NT2/D1 (cell line): ENCODE results near the gene ATRAID.
A peak's percentile ranks its signal among the peaks of the same experiment; 100 is the strongest.

Experiments
- DNase-seq: peaks from one replicate; pipeline ENCODE4 v3.0.0-alpha.2; 2011; ENCODE audit warnings: low read depth, low spot score
- H3K27me3 ChIP-seq: 2 replicates; pipeline ENCODE4 v1.6.0; 2011; ENCODE audit warnings: mild to moderate bottlenecking; ENCODE audit not compliant: insufficient read length, insufficient read depth
- H3K36me3 ChIP-seq: 2 replicates; pipeline ENCODE4 v1.6.1; 2011; ENCODE audit warnings: mild to moderate bottlenecking, low read length, mixed read lengths; ENCODE audit not compliant: insufficient read depth, insufficient read length
- H3K4me1 ChIP-seq: 2 replicates; pipeline ENCODE4 v1.5.1; 2011; ENCODE audit not compliant: insufficient read depth, insufficient read length
- H3K4me3 ChIP-seq: 2 replicates; pipeline ENCODE4 v1.5.1; 2011; ENCODE audit warnings: low read depth; ENCODE audit not compliant: insufficient read length
- H3K9ac ChIP-seq: 2 replicates; pipeline ENCODE4 v1.6.0; 2011; ENCODE audit warnings: low read depth; ENCODE audit not compliant: insufficient read length
- H3K9me3 ChIP-seq: 2 replicates; pipeline ENCODE4 v1.5.1; 2011; ENCODE audit warnings: mild to moderate bottlenecking, low read length; ENCODE audit not compliant: insufficient read depth
- SUZ12 ChIP-seq: IDR thresholded peaks from 2 replicates; pipeline ENCODE4 v1.6.1; 2011; ENCODE audit not compliant: insufficient read length, insufficient read depth; ENCODE audit errors: extremely low read depth
- YY1 ChIP-seq: IDR thresholded peaks from 2 replicates; pipeline ENCODE4 v1.6.1; 2011; ENCODE audit not compliant: insufficient read length, insufficient read depth
- ZNF274 ChIP-seq: IDR thresholded peaks from 2 replicates; pipeline ENCODE4 v1.6.1; 2011; ENCODE audit warnings: mild to moderate bottlenecking, low read depth, low read length

The ATRAID gene

GRCh38 chr2:27216416-27217137 is 4.7 kb downstream of the ATRAID start:
- no peak for DNase-seq
- no peaks in the 10 kb centered on the region for H3K9me3 ChIP-seq
- no peaks in the 10 kb centered on the region for H3K4me1 ChIP-seq
- H3K4me3 ChIP-seq, result no peak overlapping the region
- no peak overlapping the region for H3K9ac ChIP-seq
- peaks cover 64% of the 10 kb centered on the region for H3K36me3 ChIP-seq
- H3K27me3 ChIP-seq, result no peaks in the 10 kb centered on the region
- TF ChIP-seq ZNF274 (no peak), YY1 (no peak), SUZ12 (no peak)

- peak; percentile 81 for DNase-seq
- no peak for TF ChIP-seq SUZ12
- TF ChIP-seq ZNF274, result no peak
- no peak for TF ChIP-seq YY1
- peaks cover 73% of the 10 kb centered on the region for H3K36me3 ChIP-seq
- no peaks in the 10 kb centered on the region for H3K27me3 ChIP-seq
- H3K9me3 ChIP-seq, result no peaks in the 10 kb centered on the region
- no peaks in the 10 kb centered on the region for H3K4me1 ChIP-seq
- peak within 1 kb of the TSS; percentile 82 for H3K4me3 ChIP-seq
- peak within 1 kb of the TSS; percentile 97 for H3K9ac ChIP-seq
These were observed 5.6 kb downstream of the ATRAID start, which contains the start of gene CAD for GRCh38 chr2:27217173-27218121. CAD (plus strand) TSS chr2:27217369; CDS start chr2:27217552, 183 bp downstream.

GRCh38 chr2:27218614-27219013 is 6.8 kb downstream of the ATRAID start:
- Histone ChIP-seq H3K4me1 (no peaks in the 10 kb centered on the region), H3K9me3 (no peaks in the 10 kb centered on the region), H3K27me3 (no peaks in the 10 kb centered on the region), H3K4me3 (peak overlapping the region; percentile 82), H3K36me3 (peaks cover 82% of the 10 kb centered on the region), H3K9ac (peak overlapping the region; percentile 97)
- TF ChIP-seq ZNF274, result no peak
- TF ChIP-seq SUZ12, result no peak
- DNase-seq, result no peak

GRCh38 chr2:27219091-27219490 is 7.2 kb downstream of the ATRAID start:
- Histone ChIP-seq H3K4me3 (no peak overlapping the region), H3K36me3 (peaks cover 82% of the 10 kb centered on the region), H3K9ac (no peak overlapping the region), H3K9me3 (no peaks in the 10 kb centered on the region), H3K27me3 (no peaks in the 10 kb centered on the region), H3K4me1 (no peaks in the 10 kb centered on the region)
- DNase-seq, result no peak
- TF ChIP-seq ZNF274, result no peak
- no peak for TF ChIP-seq SUZ12
- no peak for TF ChIP-seq YY1

GRCh38 chr2:27220091-27220490 is 8.2 kb downstream of the ATRAID start:
- no peak for DNase-seq
- TF ChIP-seq YY1 (no peak), SUZ12 (no peak), ZNF274 (no peak)
- H3K27me3 ChIP-seq, result no peaks in the 10 kb centered on the region
- no peaks in the 10 kb centered on the region for H3K4me1 ChIP-seq
- H3K36me3 ChIP-seq, result peaks cover 90% of the 10 kb centered on the region
- H3K9ac ChIP-seq, result no peak overlapping the region
- no peaks in the 10 kb centered on the region for H3K9me3 ChIP-seq
- H3K4me3 ChIP-seq, result no peak overlapping the region

GRCh38 chr2:27221166-27221565 is 9.3 kb downstream of the ATRAID start:
- H3K9me3 ChIP-seq, result no peaks in the 10 kb centered on the region
- H3K9ac ChIP-seq, result no peak overlapping the region
- DNase-seq, result no peak
- no peaks in the 10 kb centered on the region for H3K27me3 ChIP-seq
- H3K4me3 ChIP-seq, result no peak overlapping the region
- TF ChIP-seq ZNF274, result no peak
- TF ChIP-seq SUZ12, result no peak
- no peak for TF ChIP-seq YY1
- peaks cover 89% of the 10 kb centered on the region for H3K36me3 ChIP-seq
- no peaks in the 10 kb centered on the region for H3K4me1 ChIP-seq

- H3K27me3 ChIP-seq, result no peaks in the 10 kb centered on the region
- H3K9ac ChIP-seq, result no peak overlapping the region
- TF ChIP-seq SUZ12 (no peak), YY1 (no peak), ZNF274 (no peak)
- no peak for DNase-seq
- no peaks in the 10 kb centered on the region for H3K4me1 ChIP-seq
- no peak overlapping the region for H3K4me3 ChIP-seq
- peaks cover 93% of the 10 kb centered on the region for H3K36me3 ChIP-seq
- H3K9me3 ChIP-seq, result no peaks in the 10 kb centered on the region
These were observed 10.6 kb downstream of the ATRAID start for GRCh38 chr2:27222407-27222806.
